IPS DF 4.7 (cell line): ENCODE measurements around the gene STAT2.
"Not testable (repeated sequence)": the region's sequence is repeated elsewhere in the genome, so short reads cannot be mapped to it uniquely, and the experiment has no call there.

Experiments used
- DNase-seq: peaks from one replicate; pipeline ENCODE4 v3.0.0-alpha.2; 2013; ENCODE audit warnings: low spot score; ENCODE audit errors: extremely low read depth

The STAT2 gene

GRCh38 chr12:56359851-56360767, at the start of gene STAT2:
Gene STAT2, minus strand, starts transcription at chr12:56360107. Its CDS starts 3,536 bp downstream, at chr12:56356571.
- DNase-seq = peak; percentile 100

- DNase-seq = no peak
These were observed 49.0 kb upstream of the STAT2 start for GRCh38 chr12:56408799-56409417.

GRCh38 chr12:56404227-56404626, 44.3 kb upstream of the STAT2 start:
- DNase-seq = not testable (repeated sequence)

GRCh38 chr12:56401612-56402011, 41.7 kb upstream of the STAT2 start:
- not testable (repeated sequence) for DNase-seq

- not testable (repeated sequence) for DNase-seq
These were observed 41.2 kb upstream of the STAT2 start for GRCh38 chr12:56401125-56401524.

- DNase-seq = not testable (repeated sequence)
These were observed 39.6 kb upstream of the STAT2 start for GRCh38 chr12:56399466-56399865.

- no peak for DNase-seq
These were observed 38.4 kb upstream of the STAT2 start for GRCh38 chr12:56398324-56398723.

GRCh38 chr12:56392331-56392730, 32.4 kb upstream of the STAT2 start:
- no peak for DNase-seq

- no peak for DNase-seq
These were observed 31.8 kb upstream of the STAT2 start for GRCh38 chr12:56391721-56392120.

- no peak for DNase-seq
These were observed 29.5 kb upstream of the STAT2 start for GRCh38 chr12:56389412-56389811.

- DNase-seq = peak; percentile 5
These were observed 27.3 kb upstream of the STAT2 start for GRCh38 chr12:56387152-56387736.

GRCh38 chr12:56385873-56386272, 26.0 kb upstream of the STAT2 start:
- DNase-seq = no peak

- no peak for DNase-seq
These were observed 22.7 kb upstream of the STAT2 start for GRCh38 chr12:56382611-56383010.

GRCh38 chr12:56377989-56378316, 18.0 kb upstream of the STAT2 start:
- DNase-seq = no peak

GRCh38 chr12:56377310-56377988, 17.5 kb upstream of the STAT2 start:
- DNase-seq = no peak

GRCh38 chr12:56375598-56376434, 15.9 kb upstream of the STAT2 start:
- DNase-seq = no peak

- DNase-seq = no peak
These were observed 15.1 kb upstream of the STAT2 start for GRCh38 chr12:56374726-56375597.

GRCh38 chr12:56373515-56373914, 13.6 kb upstream of the STAT2 start:
- no peak for DNase-seq

- no peak for DNase-seq
These were observed 7.0 kb upstream of the STAT2 start for GRCh38 chr12:56366948-56367347.
